Stimulated activated naive B cell treated with anti-CD40 and anti-IgM and Interleukin-4, amounts not matched to agents 10 μg/mL and 1 μg/mL and 100 μg/mL, for 72 hours (primary cell): Measurements from ENCODE around the gene PLS3.

Experiments
- ATAC-seq, 2 donors: fragments of 150-1000 bp; cut with Tn5 transposase; replicated peaks; 2 replicates each; pipeline ENCODE4 v1.10.0; 2021; ENCODE audit warnings: moderate library complexity in 1 of 2
- DNase-seq: peaks from one replicate; pipeline ENCODE4 v3.0.0; 2021
- H3K27ac Mint-ChIP-seq: one replicate; pipeline ENCODE4 v1.8.0; 2022; ENCODE audit warnings: mild to moderate bottlenecking, mixed read lengths
- H3K27me3 Mint-ChIP-seq, 2 donors: one replicate each; pipeline ENCODE4 v1.8.0; 2022; ENCODE audit warnings: mixed read lengths in 2 of 2
- H3K36me3 Mint-ChIP-seq, 2 donors: one replicate each; pipeline ENCODE4 v1.8.0; 2022; ENCODE audit warnings: mixed read lengths in 2 of 2, mild to moderate bottlenecking in 1 of 2
- H3K4me1 Mint-ChIP-seq, 2 donors: one replicate each; pipeline ENCODE4 v1.8.0; 2022; ENCODE audit warnings: mixed read lengths in 2 of 2, mild to moderate bottlenecking in 1 of 2
- H3K4me3 Mint-ChIP-seq, 2 donors: one replicate each; pipeline ENCODE4 v1.8.0; 2022; ENCODE audit warnings: mild to moderate bottlenecking in 2 of 2, mixed read lengths in 2 of 2, moderate library complexity in 1 of 2
- H3K9me3 Mint-ChIP-seq, 2 donors: one replicate each; pipeline ENCODE4 v1.8.0; 2022; ENCODE audit warnings: mixed read lengths in 2 of 2, mild to moderate bottlenecking in 1 of 2

PLS3 gene

GRCh38 chrX:115582616-115583495 is 21.9 kb downstream of the PLS3 start:
- Mint-ChIP-seq H3K27ac (no peak overlapping the region), H3K4me3 (no peak overlapping the region)

GRCh38 chrX:115583496-115584004 is 22.6 kb downstream of the PLS3 start:
- Mint-ChIP-seq H3K4me3 (no peak overlapping the region), H3K36me3 (no peaks in the 10 kb centered on the region), H3K27ac (no peak overlapping the region), H3K27me3 (no peaks in the 10 kb centered on the region), H3K9me3 (no peaks in the 10 kb centered on the region), H3K4me1 (peaks cover 0 to 2% of the 10 kb centered on the region in 2 donors)
- no peak for ATAC-seq
- no peak for DNase-seq

More at GRCh38 chrX:115582616-115583495, 21.9 kb downstream of the PLS3 start:
- Mint-ChIP-seq H3K27me3 (no peaks in the 10 kb centered on the region), H3K9me3 (no peaks in the 10 kb centered on the region), H3K4me1 (peaks cover 0 to 2% of the 10 kb centered on the region in 2 donors), H3K36me3 (no peaks in the 10 kb centered on the region)
- no peak for DNase-seq
- no peak for ATAC-seq

- ATAC-seq (peak; percentile 44 to 55), DNase-seq (no peak)
- no peak overlapping the region for H3K27ac Mint-ChIP-seq
- no peak overlapping the region for H3K4me3 Mint-ChIP-seq
- H3K4me1 Mint-ChIP-seq: peaks cover 0 to 2% of the 10 kb centered on the region in 2 donors
- H3K36me3 Mint-ChIP-seq: no peaks in the 10 kb centered on the region
- H3K27me3 Mint-ChIP-seq: peaks cover 0 to 3% of the 10 kb centered on the region in 2 donors
- no peaks in the 10 kb centered on the region for H3K9me3 Mint-ChIP-seq
These were observed 23.7 kb downstream of the PLS3 start for GRCh38 chrX:115584696-115585095.

- H3K27ac Mint-ChIP-seq: no peak overlapping the region
- no peaks in the 10 kb centered on the region for H3K9me3 Mint-ChIP-seq
- DNase-seq: no peak
- H3K4me3 Mint-ChIP-seq: no peak overlapping the region
- H3K27me3 Mint-ChIP-seq: peaks cover 0 to 3% of the 10 kb centered on the region in 2 donors
- no peaks in the 10 kb centered on the region for H3K36me3 Mint-ChIP-seq
- no peak for ATAC-seq
- no peaks in the 10 kb centered on the region for H3K4me1 Mint-ChIP-seq
These were observed 27.2 kb downstream of the PLS3 start for GRCh38 chrX:115588179-115588578.

GRCh38 chrX:115589419-115589818 is 28.4 kb downstream of the PLS3 start:
- Mint-ChIP-seq H3K27ac (no peak overlapping the region), H3K36me3 (no peaks in the 10 kb centered on the region), H3K4me3 (no peak overlapping the region), H3K27me3 (peaks cover 0 to 3% of the 10 kb centered on the region in 2 donors), H3K9me3 (no peaks in the 10 kb centered on the region), H3K4me1 (no peaks in the 10 kb centered on the region)
- DNase-seq (no peak), ATAC-seq (no peak)

- ATAC-seq: no peak
- Mint-ChIP-seq H3K4me1 (no peaks in the 10 kb centered on the region), H3K9me3 (no peaks in the 10 kb centered on the region), H3K36me3 (no peaks in the 10 kb centered on the region), H3K27ac (no peak overlapping the region), H3K27me3 (peaks cover 0 to 8% of the 10 kb centered on the region in 2 donors), H3K4me3 (no peak overlapping the region)
- no peak for DNase-seq
These were observed 30.4 kb downstream of the PLS3 start for GRCh38 chrX:115591420-115591819.

GRCh38 chrX:115591856-115592842 is 31.2 kb downstream of the PLS3 start:
- Mint-ChIP-seq H3K36me3 (no peaks in the 10 kb centered on the region), H3K4me1 (no peaks in the 10 kb centered on the region), H3K27ac (no peak overlapping the region), H3K27me3 (peaks cover 0 to 8% of the 10 kb centered on the region in 2 donors), H3K4me3 (no peak overlapping the region), H3K9me3 (no peaks in the 10 kb centered on the region)
- ATAC-seq (no peak), DNase-seq (no peak)

- ATAC-seq: no peak
- Mint-ChIP-seq H3K9me3 (no peaks in the 10 kb centered on the region), H3K4me3 (no peak overlapping the region), H3K27ac (no peak overlapping the region), H3K36me3 (no peaks in the 10 kb centered on the region), H3K27me3 (peaks cover 0 to 8% of the 10 kb centered on the region in 2 donors), H3K4me1 (no peaks in the 10 kb centered on the region)
- no peak for DNase-seq
These were observed 32.2 kb downstream of the PLS3 start for GRCh38 chrX:115592997-115593734.

GRCh38 chrX:115595049-115595448 is 34.1 kb downstream of the PLS3 start:
- no peak overlapping the region for H3K27ac Mint-ChIP-seq
- ATAC-seq (no peak), DNase-seq (no peak)
- H3K4me3 Mint-ChIP-seq: no peak overlapping the region
- no peaks in the 10 kb centered on the region for H3K4me1 Mint-ChIP-seq
- peaks cover 0 to 5% of the 10 kb centered on the region in 2 donors for H3K27me3 Mint-ChIP-seq
- H3K36me3 Mint-ChIP-seq: no peaks in the 10 kb centered on the region
- H3K9me3 Mint-ChIP-seq: no peaks in the 10 kb centered on the region

- H3K9me3 Mint-ChIP-seq: no peaks in the 10 kb centered on the region
These were observed 37.6 kb downstream of the PLS3 start for GRCh38 chrX:115598556-115598955.

GRCh38 chrX:115602308-115602707 is 41.3 kb downstream of the PLS3 start:
- peaks cover 0 to 6% of the 10 kb centered on the region in 2 donors for H3K27me3 Mint-ChIP-seq
- no peaks in the 10 kb centered on the region for H3K4me1 Mint-ChIP-seq
- DNase-seq (no peak), ATAC-seq (no peak)
- H3K27ac Mint-ChIP-seq: no peak overlapping the region
- H3K36me3 Mint-ChIP-seq: no peaks in the 10 kb centered on the region
- no peak overlapping the region for H3K4me3 Mint-ChIP-seq
- no peaks in the 10 kb centered on the region for H3K9me3 Mint-ChIP-seq

More at GRCh38 chrX:115598556-115598955, 37.6 kb downstream of the PLS3 start:
- Mint-ChIP-seq H3K4me1 (no peaks in the 10 kb centered on the region), H3K27ac (no peak overlapping the region), H3K36me3 (no peaks in the 10 kb centered on the region), H3K4me3 (no peak overlapping the region), H3K27me3 (peaks cover 0 to 12% of the 10 kb centered on the region in 2 donors)
- no peak for DNase-seq
- no peak for ATAC-seq

- peaks cover 0 to 6% of the 10 kb centered on the region in 2 donors for H3K27me3 Mint-ChIP-seq
- H3K4me3 Mint-ChIP-seq: no peak overlapping the region
- DNase-seq: no peak
- H3K9me3 Mint-ChIP-seq: no peaks in the 10 kb centered on the region
- no peaks in the 10 kb centered on the region for H3K4me1 Mint-ChIP-seq
- H3K36me3 Mint-ChIP-seq: no peaks in the 10 kb centered on the region
- ATAC-seq: no peak
- H3K27ac Mint-ChIP-seq: no peak overlapping the region
These were observed 41.9 kb downstream of the PLS3 start for GRCh38 chrX:115602729-115603389.

GRCh38 chrX:115603534-115604074 is 42.6 kb downstream of the PLS3 start:
- Mint-ChIP-seq H3K4me3 (no peak overlapping the region), H3K36me3 (no peaks in the 10 kb centered on the region), H3K4me1 (no peaks in the 10 kb centered on the region), H3K9me3 (no peaks in the 10 kb centered on the region), H3K27ac (no peak overlapping the region), H3K27me3 (peaks cover 0 to 6% of the 10 kb centered on the region in 2 donors)
- ATAC-seq (no peak), DNase-seq (no peak)
